GM19324 (cell line): ENCODE measurements around the gene PRKCZ.
"Not testable (repeated sequence)": the region's sequence is repeated elsewhere in the genome, so short reads cannot be mapped to it uniquely, and the experiment has no call there.

Source experiments
- ATAC-seq: cut with Tn5 transposase; IDR thresholded peaks from one replicate; pipeline ENCODE4 v1.9.1; 2021; ENCODE audit warnings: mild to moderate bottlenecking, moderate library complexity; ENCODE audit not compliant: unreplicated experiment, low FRiP score

The PRKCZ gene

DNA sequence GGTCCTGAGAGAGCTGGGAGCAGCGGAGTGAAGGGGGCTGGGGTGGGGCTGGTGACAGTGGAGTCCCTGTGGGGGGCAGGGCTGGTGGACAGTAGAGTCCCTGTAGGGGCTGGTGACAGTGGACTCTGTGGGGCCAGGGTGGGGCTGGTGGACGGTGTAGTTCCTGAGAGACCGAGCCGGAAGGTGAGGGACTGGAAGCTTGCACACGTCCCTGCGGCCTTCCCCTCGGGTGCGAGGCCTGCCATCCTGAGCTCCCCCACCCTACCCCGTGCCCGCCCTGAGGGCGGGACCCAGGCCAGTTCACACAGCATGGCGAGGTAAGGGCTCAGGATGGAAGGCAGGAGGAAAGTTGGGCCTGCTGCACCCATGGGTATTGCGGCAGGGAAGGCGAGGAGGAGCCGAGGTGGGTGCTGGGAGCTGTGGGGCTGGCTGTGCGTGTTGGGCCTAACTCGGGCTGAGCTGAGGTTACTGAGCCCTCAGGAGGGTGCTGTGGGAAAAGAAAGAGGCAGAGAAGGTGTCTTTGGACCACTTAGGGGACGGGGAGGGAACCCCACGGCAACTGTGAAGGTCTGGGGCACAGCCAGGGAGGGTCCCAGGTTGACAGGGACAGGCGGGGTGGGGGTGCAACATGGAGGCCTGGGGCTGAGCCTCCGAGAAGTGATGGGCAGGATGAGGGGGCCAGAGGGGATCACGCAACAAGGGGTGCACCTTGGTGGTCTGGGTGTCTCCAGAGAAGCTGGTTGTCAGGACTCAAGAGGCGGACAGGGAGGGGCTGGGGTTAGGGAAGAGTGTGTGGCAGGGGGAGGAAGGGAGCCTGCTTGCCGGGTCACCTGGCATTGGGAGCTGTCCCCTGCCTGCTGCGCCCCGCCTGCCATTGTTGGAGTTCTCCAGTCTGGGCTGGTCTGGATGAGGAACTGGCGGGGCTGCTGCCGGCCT, 60.8 kb downstream of the PRKCZ start:
- ATAC-seq = no peak

DNA sequence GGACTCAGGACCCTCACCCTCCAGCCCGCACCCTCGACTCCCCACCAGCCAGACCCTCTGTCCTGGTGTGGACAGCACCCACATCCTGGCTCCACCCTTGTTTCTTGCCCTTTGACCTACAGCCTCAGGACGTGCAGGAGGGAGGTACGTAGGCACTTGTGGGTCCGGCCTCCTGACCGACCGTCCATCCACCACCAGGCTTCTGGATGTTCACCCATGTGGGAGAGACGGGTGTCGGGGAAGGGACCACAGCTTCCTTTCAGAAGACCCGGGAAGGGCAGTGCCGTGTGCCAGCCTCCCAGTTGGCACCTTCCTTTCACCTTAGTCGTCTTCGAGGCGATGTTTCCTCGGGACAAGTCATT, 61.4 kb downstream of the PRKCZ start:
- no peak for ATAC-seq

DNA sequence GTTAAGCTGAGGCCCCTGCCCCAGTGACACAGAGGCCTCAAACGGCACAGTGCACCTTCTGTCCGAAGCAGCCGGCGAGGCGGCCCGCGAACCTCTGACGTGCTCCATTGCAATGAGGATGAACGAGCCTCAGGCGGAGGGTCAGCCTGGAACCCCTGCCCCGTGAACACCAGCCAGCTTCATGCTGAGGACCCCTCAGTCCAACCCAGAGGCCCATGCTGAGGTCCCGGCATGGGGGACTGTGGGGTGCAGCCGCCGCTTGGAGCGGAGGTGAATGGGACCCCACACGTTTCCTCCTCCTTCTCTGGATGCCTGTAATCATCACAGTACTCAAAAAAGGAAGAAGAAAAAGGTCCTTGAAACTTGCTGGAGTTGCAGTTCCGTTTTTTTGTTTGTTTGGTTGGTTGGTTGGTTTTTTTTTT, 62.1 kb downstream of the PRKCZ start:
- no peak for ATAC-seq

DNA sequence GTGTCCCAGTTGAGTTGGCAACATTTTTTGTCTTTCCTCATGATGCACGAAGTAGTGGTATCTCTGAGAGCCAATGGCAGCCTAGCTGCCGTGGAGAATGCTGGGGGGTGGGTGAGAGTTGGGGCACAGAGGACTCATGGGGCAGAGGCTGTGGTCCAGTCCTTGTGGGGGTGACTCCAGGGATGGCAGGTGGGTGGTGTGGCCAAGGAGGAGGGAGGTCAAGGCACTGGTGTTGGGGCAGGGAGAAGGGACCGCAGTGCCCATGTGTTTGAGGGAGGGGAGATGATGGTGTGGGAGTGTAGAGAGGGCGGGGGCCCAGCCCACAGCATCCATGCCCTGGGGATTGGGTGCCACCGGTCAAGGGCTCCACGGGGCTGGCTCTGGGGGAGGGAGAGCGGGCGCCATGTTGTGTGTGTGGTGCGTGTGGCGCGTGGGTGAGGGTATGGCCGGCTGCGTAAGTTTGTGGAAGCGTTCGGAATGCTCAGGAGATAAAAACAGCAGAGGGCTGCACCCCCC, 63.5 kb downstream of the PRKCZ start:
- ATAC-seq = no peak

DNA sequence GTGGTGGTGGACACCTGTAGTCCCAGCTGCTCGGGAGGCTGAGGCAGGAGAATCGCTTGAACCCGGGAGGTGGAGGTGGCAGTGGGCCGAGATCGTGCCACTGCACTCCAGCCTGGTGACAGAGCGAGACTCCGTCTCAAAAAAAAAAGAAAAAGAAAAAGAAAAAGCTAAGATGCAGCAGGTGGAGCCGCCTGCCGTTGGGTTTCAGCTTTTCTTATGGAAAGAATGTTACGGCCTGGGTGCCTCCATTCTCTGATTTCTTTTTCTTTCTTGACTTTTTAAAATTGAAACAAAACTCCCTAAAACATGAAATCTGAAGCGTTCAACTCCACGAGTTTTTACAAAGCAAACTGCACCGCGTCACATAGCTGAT, 64.4 kb downstream of the PRKCZ start:
- not testable (repeated sequence) for ATAC-seq

DNA sequence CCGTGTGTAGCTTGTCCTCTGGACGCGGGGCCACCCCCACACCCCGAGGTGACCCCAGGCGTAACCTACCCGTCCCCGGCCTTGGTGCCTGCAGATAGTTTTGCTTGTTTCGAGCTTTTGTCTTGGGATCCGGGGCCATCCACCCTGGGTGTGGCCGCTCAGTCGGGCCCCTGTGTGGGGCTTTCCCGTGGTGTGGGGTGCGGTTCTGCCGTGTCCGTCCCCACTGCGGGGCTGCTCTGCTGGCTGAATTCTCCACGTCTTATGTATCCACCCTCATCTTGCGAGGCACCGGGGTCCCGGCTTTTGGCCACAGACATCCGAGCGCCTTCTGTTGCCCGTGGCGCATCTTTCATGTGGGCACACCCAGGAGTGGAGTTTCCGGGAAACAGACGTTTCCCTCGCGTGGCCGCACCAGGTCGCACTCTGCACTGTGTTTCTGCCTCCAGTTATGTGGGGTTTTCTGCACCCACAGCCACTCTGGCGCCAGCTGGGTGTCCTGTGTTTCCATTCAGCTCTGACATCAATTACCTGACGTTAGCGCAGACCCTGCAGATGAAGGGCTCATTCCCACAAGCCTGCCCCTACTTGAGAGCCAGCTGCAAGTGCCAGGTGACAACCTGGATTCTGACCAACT, 64.9 kb downstream of the PRKCZ start:
- no peak for ATAC-seq

DNA sequence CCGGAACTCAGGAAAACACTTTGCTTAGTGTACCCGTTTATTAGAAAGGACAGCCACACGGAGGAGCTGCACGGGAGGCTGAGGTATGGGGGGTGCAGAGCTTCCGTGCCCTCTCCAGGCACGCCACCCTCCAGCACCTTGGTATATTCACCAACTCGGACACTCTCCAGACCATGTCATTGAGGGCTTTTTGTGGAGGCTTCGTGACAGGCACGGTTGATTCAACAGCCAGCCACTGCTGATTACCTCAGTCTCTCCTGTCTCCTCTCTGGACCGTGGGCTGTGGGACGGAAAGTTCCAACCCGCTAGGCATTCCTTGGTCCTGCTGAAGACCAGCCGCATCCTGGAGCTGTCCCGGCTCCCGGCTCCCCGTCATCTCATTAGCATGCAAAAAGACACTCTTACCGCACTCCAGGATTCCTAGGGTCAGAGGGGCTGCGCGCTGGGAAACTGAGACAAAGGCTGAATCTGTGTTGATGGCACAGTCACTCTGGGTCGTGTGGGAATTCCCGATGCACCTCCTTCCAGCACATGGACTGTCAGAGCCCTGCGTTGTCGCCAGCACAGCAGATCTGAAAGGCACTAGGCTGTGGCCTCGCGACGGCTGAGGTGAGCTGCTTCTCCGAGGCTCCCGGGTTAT, 65.6 kb downstream of the PRKCZ start:
- no peak for ATAC-seq

DNA sequence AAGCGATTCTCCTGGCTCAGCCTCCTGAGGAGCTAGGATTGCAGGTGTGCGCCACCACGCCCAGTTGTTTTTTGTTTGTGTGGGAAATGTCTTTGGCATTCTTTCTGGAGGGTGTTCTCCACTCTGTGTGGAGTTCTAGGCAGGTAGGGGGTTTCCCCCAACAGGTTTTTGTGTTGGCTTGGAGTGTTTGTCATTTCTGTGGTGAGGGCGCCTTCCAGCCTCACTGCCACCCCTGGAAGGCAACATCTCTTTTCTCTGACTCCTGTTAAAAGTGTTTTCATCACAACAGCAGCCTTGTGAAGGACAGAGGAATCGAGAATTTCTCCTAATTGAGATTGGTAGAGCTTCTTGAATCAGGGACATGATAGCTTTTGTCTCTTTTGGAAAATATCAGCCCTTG, 69.7 kb downstream of the PRKCZ start:
- ATAC-seq = no peak

DNA sequence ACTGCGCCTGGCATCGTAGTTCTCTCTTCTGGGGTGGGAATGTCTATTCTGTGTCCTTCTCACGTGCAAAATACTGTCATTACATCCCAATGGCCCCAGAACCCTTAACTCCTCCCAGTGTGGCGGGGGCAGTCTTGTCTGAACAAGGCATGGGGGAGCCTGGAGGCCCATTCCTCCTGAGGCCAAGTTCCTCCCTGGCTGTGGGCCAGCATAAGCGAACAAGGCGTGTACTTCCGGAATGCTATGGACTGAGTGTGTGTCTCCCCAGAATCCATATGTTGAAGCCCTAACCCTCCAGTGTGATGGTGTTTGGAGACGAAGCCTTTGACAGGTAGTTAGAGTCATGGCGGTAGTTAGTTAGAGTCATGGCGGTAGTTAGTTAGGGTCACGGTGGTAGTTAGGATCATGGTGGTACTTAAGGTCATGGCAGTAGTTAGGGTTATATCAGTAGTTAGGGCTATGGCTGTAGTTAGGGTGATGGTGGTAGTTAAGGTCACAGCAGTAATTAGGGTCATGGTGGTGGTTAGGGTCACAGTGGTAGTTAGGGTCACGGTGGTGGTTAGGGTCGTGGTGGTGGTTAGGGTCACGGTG, 71.0 kb downstream of the PRKCZ start:
- no peak for ATAC-seq

DNA sequence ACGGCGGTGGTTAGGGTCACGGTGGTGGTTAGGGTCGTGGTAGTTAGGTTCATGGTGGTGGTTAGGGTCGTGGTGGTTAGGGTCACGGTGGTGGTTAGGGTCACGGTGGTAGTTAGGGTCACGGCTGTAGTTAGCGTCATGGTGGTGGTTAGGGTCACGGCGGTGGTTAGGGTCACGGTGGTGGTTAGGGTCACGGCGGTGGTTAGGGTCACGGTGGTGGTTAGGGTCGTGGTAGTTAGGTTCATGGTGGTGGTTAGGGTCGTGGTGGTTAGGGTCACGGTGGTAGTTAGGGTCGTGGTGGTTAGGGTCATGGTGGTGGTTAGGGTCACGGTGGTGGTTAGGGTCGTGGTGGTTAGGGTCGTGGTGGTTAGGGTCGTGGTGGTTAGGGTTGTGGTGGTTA, 71.6 kb downstream of the PRKCZ start:
- ATAC-seq = not testable (repeated sequence)

DNA sequence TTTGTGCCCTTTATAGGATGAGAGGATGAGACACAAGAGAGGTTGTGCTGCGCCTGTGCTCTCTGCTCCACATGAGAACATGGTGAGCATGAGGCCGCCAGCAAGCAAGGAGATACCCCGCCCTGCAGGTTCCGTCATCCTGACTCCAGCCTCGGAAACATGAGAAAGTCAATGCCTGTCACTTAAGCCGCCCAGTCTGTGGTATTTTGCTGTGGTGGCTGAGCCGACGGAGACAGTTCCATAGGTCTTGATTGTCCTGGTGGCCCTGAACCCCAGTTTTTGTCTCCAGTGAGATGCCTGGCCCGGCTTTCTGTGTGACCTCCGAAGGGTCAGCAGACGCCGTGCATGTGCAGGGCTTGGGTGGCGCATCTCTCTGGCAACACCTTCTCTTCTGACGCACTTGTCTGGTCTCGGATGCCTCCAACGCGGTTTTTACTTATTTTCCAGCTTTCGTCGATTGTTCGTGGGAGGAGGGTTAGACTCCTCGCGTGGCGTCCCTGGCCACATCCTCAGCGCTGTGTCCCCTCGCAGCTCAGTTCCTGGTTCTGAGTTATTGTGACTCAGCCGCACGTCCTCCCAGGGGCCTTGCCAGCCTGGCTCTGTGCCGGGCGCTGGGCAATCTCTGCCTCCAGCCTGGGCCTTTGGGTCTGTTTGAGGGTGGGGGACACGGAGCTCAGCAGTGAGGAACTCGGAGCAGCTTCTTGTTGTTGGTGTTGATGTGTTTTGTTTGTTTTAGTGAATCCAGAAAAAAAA, 74.4 kb downstream of the PRKCZ start:
- no peak for ATAC-seq

DNA sequence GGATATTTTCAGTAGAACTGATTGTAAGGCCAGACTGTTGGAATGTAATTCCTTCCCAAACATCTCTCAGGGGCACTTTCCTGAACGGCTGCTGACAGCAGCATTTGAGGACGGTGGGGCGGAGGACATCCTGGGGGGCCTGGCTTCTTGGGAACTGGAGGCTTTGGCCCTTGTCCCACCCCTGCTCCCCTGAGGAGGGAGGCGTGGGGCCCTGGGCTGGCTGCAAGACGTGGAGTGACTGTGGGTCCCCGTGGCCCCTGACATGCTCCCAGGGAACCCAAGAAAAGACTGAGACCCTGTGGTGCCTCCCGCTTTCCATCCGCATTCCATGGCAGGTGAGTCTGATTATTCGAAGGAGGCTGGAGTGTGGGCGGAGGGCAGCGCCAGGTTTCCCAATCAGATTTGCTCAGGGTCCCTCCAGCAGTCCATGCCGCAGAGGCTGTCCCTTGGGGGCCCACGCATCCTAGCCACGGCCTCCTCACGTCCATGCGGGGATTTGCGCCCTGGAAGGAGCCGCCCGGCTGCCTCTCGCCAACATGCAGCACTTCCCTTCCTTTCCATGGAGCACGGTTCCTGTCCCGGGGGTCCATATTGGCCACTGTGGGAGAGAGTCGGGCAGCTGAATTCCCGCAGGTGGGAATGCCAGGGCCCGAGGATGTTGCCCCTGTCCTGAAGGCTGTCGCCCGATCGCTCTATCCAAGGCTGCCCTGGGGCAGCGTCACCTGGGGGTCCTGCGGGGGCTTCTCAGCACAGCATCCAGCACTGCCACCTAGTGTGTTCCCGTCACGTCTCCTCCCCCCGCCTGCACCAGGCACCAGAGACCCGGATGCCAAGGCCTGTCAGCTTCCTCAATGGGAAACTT, 75.4 kb downstream of the PRKCZ start:
- no peak for ATAC-seq

DNA sequence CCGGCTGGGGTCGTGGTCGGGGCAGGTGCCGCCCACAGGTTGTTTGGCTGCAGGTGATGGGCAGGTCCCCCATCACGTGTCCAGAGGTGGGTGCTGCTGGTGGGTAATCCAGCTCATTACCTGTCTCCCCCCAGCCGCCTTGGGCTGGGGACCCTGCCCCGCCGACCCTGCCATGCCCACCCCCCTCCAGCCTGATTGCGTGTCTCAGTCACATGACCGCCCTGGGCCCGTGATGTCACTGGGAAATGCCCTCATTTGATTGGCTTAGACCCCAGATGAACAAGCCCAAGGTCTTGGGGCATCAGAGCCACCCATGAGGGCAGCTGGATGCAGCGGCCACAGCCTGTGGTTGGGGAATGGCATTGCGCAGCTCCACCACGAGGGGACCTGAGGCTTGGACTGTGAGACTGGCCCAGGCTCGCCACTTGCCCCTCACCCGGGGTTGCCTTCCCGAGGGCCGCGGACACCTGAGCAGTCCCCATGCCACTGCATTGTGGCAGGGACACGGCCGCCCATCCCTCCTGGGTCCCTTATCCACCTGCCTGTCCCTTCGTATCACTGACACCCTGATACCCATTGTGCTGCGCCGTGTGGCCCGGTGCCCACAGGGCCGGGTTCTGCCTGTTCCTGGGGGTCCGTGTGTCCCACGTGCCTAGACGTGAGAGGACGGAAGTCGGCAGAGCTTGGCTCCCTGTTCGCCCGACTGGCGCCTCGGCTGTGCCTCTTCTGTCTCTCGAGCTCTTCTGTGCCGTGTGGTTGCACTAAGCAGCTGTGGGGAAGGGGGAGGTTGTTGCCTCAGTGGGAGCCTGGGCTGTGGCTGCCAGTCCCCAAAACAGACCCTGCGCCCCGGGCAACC, 76.3 kb downstream of the PRKCZ start:
- ATAC-seq = no peak

DNA sequence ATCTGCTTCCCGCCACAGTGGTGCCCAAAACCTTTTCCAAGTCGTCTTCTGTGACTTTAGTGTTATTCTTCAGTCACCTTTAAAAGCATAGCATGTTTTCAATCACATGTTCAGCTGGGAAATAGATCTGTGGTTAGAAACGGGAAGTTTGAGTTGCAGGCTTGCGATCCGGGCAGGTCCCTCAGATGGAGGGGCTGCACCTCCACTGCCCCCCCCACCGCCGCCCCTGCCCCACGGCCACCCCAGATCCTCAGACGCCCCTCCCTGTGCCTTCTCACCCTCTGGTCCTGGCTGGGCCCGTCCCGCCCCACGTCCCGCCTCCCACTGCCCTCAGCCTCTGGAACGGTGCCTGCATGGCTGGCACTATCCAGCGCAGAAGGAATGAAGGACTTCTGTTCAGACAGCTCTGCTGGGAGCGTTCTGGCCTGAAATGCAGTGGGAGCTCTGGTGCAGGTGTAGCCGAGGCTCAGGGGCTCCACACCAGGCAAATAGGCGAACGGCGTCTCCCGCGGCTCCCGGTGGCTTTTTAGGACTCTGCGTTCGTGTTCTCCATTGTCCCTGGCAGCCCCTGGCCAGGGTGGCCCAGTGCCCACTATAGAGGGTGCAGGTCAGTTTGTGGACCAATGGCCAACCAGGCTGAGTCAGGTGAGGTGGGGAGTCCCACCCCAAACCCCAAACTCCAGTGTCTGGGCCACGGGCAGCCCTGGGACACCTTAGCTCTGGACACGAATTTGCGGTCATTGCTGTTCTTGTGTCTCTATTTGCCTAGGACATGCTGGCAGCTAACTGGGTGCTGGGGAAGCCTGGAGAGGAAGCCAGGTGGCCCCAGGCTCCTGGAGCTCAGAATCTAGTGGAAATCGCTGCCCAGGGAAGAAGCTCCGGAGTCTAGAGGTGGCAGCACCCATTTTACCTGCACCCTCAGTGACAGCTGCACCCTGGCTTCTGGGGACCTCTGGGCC, 77.3 kb downstream of the PRKCZ start:
- no peak for ATAC-seq

DNA sequence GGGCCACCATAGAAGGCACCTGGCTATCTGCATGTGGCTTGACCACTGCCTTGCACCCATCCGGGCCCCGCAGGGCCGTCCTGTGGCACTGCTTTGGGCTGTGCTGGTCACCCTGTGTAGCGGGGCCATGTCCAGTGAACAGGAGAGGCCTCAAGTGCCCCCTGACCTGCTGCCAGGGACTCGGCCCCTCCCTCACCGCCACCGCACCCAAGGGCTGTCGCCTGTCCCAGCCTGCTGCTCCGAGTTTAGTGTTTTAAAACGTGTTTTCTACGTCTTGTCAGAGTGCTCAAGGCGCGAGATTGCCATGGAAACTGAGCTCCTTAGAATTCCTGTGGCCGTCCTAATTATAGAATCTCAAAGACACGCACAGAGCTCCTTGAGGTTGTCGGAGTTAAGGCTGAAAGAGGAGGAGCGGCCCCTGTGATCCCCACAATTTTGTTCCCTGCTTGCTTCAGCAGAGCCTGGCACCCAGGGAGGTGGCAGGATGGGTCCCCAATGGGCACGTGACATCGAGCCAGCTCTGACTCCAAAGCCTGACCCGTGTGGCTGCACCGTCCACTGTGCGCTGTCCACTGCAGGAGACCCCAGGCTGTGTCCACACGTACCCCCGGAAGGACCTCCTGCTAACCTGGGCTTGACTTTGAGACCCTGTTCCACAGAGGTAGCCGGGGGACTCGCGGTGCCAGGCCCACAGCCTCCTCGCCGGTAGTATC, 78.1 kb downstream of the PRKCZ start:
- ATAC-seq = no peak

DNA sequence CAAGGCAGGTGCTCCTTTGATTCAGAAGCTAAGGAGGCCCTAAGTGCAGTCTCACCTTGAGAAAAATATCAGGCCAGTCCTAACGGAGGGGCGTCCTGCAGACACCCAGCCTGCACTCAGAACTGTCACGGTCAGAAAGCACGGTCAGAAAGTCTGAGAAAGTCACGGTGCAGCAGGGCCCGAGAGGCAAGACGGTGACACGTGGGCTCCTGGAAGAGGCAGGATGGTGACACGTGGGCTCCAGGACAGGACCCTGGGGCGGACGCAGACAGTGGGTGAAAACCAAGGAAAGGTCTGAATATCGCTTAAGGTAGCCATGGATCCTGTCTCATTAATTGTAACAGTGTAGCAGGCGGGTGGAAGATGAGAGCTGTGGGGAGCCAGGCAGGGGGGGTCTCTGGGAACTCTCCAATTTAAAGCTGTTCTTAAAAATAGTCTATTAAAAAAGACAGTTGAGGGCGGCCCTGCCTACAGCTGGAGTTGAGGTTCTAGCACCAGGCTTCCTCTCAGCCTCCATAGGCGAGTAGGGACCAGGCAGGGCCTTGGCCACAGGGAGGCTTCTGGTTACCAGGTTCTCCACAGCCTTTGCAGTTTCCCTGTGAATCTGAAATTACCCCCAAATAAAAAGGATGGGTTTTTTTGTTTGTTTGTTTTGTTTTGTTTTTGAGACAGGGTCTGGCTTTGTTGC, 79.2 kb downstream of the PRKCZ start:
- ATAC-seq = no peak
